Heart left ventricle (tissue), 16 donors: ENCODE measurements around the gene POLR2L. TPM values are rescaled to one million over a fixed set of nuclear protein-coding genes. Genes with fewer than 3 reads are reported as not detected.
A peak's percentile ranks its signal among the peaks of the same experiment; 100 is the strongest.

ENCODE experiments used
- ATAC-seq, 4 donors: fragments of 200-7000 bp; cut with Tn5 transposase; one replicate each; pipeline ENCODE4 v1.9.1; 2020 to 2022; ENCODE audit warnings: moderate library complexity in 4 of 4, mild to moderate bottlenecking in 3 of 4, moderate number of reproducible peaks in 1 of 4
- DNase-seq, 5 donors: peaks; one replicate each; pipeline ENCODE4 v3.0.0-alpha.2; 2020
- H3K27ac ChIP-seq, 12 donors: fragments of 200-600 bp; sonication (generic) in 4 of 12; one replicate each; pipeline versions ENCODE4 v1.5.0 to v1.8.0; 2016 to 2022; ENCODE audit warnings: mild to moderate bottlenecking in 2 of 12
- H3K27me3 ChIP-seq, 9 donors: fragments of 200-600 bp; sonication (generic) in 2 of 9; one replicate each; pipeline versions ENCODE4 v1.5.1 to v1.8.0; 2016 to 2022; ENCODE audit warnings: mild to moderate bottlenecking in 3 of 9
- H3K36me3 ChIP-seq, 9 donors: fragments of 200-600 bp; sonication (generic) in 2 of 9; one replicate each; pipeline versions ENCODE4 v1.5.0 to v1.8.0; 2018 to 2022; ENCODE audit warnings: mild to moderate bottlenecking in 2 of 9
- H3K4me1 ChIP-seq, 12 donors: fragments of 200-600 bp; sonication (generic) in 4 of 12; one replicate each; pipeline versions ENCODE4 v1.5.0 to v1.8.0; 2016 to 2022; ENCODE audit warnings: mild to moderate bottlenecking in 3 of 12
- H3K4me3 ChIP-seq, 12 donors: fragments of 200-600 bp; sonication (generic) in 4 of 12; one replicate each; pipeline versions ENCODE4 v1.5.0 to v1.8.0; 2017 to 2022; ENCODE audit warnings: mild to moderate bottlenecking in 9 of 12, moderate library complexity in 4 of 12
- H3K9me3 ChIP-seq, 12 donors: fragments of 200-600 bp; sonication (generic) in 4 of 12; one replicate each; pipeline versions ENCODE4 v1.5.0 to v1.8.0; 2016 to 2022; ENCODE audit warnings: mild to moderate bottlenecking in 1 of 12
- POLR2A ChIP-seq, 2 donors: fragments of 450-650 bp; IDR thresholded peaks; one replicate each; pipeline ENCODE4 v1.6.1; 2017; ENCODE audit warnings: antibody characterized with exemption in 2 of 2, mild to moderate bottlenecking in 2 of 2, moderate library complexity in 2 of 2
- WGBS, 4 donors: extraction: QIAGEN DNeasy Blood & Tissue Kit in 2 of 4; methylation state at CpG; one replicate each; pipeline versions ENCODE4 v1.1.5 to v1.1.7; 2013 to 2018; 5-methylcytosine and 5-hydroxymethylcytosine counted together
- intact Hi-C, 10 donors: fragments of 100-400 bp; cut with DNase I; formaldehyde crosslinking; loops; one replicate each; pipeline versions ENCODE4 v1.11.1 to v1.14.2; 2022
- polyA plus RNA-seq, 2 donors: library from polyadenylated mRNA; stranded (reverse); fragments of 200-250 nt; gene quantifications; one replicate each; pipeline ENCODE4 v1.2.3, GENCODE V29; 2013
- total RNA-seq, 9 donors: library from RNA; depleted of rRNA in 2 of 9; stranded (reverse); fragments of >200 nt in 2 of 9; fragmentation: NEBNext Ultra II Directional in 3 of 9; extraction: Animal tissue kit (Norgen Biotek cat#: 25700) in 3 of 9; gene quantifications; one replicate each; pipeline versions ENCODE4 v1.1.0 to v1.2.4, GENCODE V29; 2016 to 2023
- TF ChIP-seq, protein P1 (sequence below), 12 donors: fragments of 200-600 bp; sonication (generic) in 4 of 12; IDR thresholded peaks; one replicate each; pipeline versions ENCODE4 v1.5.0 to v1.8.0; 2018 to 2022; ENCODE audit warnings: antibody characterized with exemption in 12 of 12, mild to moderate bottlenecking in 5 of 12
- donor health status: ischemic (EF 13 %, LVEDD 7.1; RV severe dilation, severe dysfunction).
- donor health status: healthy with polysubstance abuse.
- donor health status: DM: no; HTN: yes; CAD: no.
- donor health status: DM: no; HTN: no; CAD: no.
- donor health status: ischemic (EF 25% LVEDD 6.9; RV normal size, moderate dysfunction).
- donor health status: ischemic (EF 25% LVEDD 5.7; RV mildly dilated, moderate dysfunction).
- donor health status: healthy.
- donor health status: DM: yes; HTN: yes; CAD: no.
- donor health status: ischemic (EF 35%, LVEDD 5.7; RV mildly dilated, moderate dysfunction).
- donor health status: nonischemic (EF 11% LVEDD 7.7; RV severe dilation, severe dysfunction).
- donor health status: DM: yes; HTN: yes; CAD: no.
- donor health status: PGD.
- donor health status: ischemic (EF 29% LVEDD 5.4; RV normal size, mild dysfunction).
- donor health status: nonischemic (EF 23%, LVEDD 6.1; RV moderate dilation, normal function).

The POLR2L gene
- total and polyA plus RNA-seq, 11 donors = 74.4 to 267 (median 208) TPM

DNA sequence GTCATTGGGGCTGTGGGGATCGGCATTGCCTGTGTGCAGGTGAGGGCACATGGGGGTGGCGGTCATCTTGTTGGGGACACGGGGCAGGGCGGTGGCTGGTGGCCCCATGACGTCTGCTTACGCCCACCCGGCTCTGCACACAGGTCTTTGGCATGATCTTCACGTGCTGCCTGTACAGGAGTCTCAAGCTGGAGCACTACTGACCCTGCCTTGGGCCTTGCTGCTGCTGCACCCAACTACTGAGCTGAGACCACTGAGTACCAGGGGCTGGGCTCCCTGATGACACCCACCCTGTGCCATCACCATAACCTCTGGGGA lies 4.4 kb downstream of the POLR2L start:
- Histone ChIP-seq H3K36me3 (peaks cover 0 to 56% (median 48%) of the 10 kb centered on the region in 9 donors), H3K4me1 (peaks cover 14 to 82% (median 58%) of the 10 kb centered on the region in 12 donors), H3K27ac (peak overlapping the region in 1 of 12 donors; percentile 7), H3K27me3 (no peaks in the 10 kb centered on the region), H3K4me3 (no peak overlapping the region), H3K9me3 (no peaks in the 10 kb centered on the region)
- TF ChIP-seq, protein P1, sequence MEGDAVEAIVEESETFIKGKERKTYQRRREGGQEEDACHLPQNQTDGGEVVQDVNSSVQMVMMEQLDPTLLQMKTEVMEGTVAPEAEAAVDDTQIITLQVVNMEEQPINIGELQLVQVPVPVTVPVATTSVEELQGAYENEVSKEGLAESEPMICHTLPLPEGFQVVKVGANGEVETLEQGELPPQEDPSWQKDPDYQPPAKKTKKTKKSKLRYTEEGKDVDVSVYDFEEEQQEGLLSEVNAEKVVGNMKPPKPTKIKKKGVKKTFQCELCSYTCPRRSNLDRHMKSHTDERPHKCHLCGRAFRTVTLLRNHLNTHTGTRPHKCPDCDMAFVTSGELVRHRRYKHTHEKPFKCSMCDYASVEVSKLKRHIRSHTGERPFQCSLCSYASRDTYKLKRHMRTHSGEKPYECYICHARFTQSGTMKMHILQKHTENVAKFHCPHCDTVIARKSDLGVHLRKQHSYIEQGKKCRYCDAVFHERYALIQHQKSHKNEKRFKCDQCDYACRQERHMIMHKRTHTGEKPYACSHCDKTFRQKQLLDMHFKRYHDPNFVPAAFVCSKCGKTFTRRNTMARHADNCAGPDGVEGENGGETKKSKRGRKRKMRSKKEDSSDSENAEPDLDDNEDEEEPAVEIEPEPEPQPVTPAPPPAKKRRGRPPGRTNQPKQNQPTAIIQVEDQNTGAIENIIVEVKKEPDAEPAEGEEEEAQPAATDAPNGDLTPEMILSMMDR (IDR thresholded peaks at IDR 0.05) = no peak
- no peak for TF ChIP-seq POLR2A (IDR thresholded peaks at IDR 0.05)
- intact Hi-C loops = no loop called here
- ATAC-seq (no peak), DNase-seq (no peak)
- WGBS, 4 donors = 70 to 72% (median 71%) methylated on average over 8 of the region's 8 CpGs; no CpG with 5 or more reads in 1 of the 4 donors

DNA sequence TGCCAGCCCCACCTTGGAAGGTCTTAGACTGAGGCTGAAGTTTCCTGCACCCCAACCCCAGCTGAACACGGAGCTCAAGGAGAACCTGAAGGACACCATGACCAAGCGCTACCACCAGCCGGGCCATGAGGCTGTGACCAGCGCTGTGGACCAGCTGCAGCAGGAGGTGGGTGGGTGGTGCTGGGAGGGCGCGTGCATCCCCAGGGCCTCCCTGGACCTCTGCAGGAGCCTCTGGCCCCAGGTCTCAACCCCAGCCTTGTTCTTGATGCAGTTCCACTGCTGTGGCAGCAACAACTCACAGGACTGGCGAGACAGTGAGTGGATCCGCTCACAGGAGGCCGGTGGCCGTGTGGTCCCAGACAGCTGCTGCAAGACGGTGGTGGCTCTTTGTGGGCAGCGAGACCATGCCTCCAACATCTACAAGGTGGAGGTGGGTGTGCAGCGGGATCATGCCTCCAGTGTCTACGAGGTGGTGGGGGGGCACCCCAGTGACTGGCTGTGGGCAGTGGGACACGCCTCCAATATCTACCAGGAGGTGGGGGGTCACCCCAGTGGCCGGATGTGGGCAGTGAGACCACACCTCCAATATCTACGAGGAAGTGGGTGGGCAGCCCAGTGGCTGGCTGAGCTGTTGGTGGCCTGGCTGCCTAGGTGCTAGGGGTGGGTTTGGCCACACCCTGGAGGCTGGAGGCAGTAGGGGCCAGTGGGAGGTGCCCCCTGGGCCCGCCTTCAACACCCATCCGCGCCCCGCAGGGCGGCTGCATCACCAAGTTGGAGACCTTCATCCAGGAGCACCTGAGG lies 4.9 kb downstream of the POLR2L start:
- TF ChIP-seq, protein P1 (IDR thresholded peaks at IDR 0.05) = no peak
- peaks cover 0 to under 1% (median 0%) of the 10 kb centered on the region in 9 donors for H3K27me3 ChIP-seq
- WGBS, 4 donors = 85 to 91% (median 87%) methylated on average over 13 to 22 of the region's 22 CpGs
- peaks cover 0 to 56% (median 48%) of the 10 kb centered on the region in 9 donors for H3K36me3 ChIP-seq
- DNase-seq = no peak
- ATAC-seq = no peak
- no peak overlapping the region for H3K4me3 ChIP-seq
- H3K27ac ChIP-seq = peak overlapping the region in 9 of 12 donors; percentile 6 to 97 (median 28)
- H3K4me1 ChIP-seq = peaks cover 14 to 84% (median 60%) of the 10 kb centered on the region in 12 donors
- intact Hi-C loops = no loop called here
- H3K9me3 ChIP-seq = no peaks in the 10 kb centered on the region

DNA sequence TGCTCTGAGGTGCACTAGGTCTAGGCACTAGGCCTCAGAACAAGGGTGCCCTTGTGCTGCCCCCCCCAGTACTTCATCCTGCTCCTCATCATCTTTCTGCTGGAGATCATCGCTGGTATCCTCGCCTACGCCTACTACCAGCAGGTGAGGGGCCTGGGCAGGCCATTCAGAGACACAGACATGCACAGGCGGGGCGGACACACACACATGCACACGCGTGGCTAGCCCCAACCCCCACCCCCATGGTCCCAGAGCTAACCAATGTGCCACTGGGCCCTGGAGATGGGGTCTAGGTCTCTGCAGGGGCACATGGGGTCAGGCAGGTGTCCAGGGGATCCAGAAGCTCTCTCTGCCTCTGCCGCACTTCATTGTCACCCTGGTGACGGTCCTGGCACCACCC lies 5.6 kb downstream of the POLR2L start:
- DNase-seq (no peak), ATAC-seq (no peak)
- Histone ChIP-seq H3K4me1 (peaks cover 14 to 89% (median 65%) of the 10 kb centered on the region in 12 donors), H3K4me3 (no peak overlapping the region), H3K27ac (peak overlapping the region in 9 of 12 donors; percentile 6 to 97 (median 46)), H3K27me3 (peaks cover 0 to 7% (median 0%) of the 10 kb centered on the region in 9 donors), H3K36me3 (peaks cover 0 to 56% (median 48%) of the 10 kb centered on the region in 9 donors), H3K9me3 (no peaks in the 10 kb centered on the region)
- intact Hi-C loops = no loop called here
- WGBS, 4 donors = 69 to 94% (median 89%) methylated on average over 8 to 9 of the region's 9 CpGs
- no peak for TF ChIP-seq POLR2A (IDR thresholded peaks at IDR 0.05)
- TF ChIP-seq, protein P1 (IDR thresholded peaks at IDR 0.05) = no peak

DNA sequence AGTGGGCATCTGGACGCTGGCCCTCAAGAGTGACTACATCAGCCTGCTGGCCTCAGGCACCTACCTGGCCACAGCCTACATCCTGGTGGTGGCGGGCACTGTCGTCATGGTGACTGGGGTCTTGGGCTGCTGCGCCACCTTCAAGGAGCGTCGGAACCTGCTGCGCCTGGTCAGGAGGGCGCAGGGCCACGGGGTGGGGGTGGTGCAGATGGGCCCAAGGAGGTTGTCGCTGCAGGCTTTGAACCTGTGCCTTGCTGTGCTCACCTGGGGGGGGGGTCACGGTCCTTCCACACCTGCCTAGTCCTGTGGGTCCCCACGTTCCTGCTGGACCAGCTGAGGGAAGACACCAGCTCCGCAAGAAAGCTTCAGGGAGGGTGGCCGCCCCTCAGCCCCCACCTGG lies 6.1 kb downstream of the POLR2L start:
- peaks cover 0 to 12% (median 0%) of the 10 kb centered on the region in 9 donors for H3K27me3 ChIP-seq
- H3K9me3 ChIP-seq = no peaks in the 10 kb centered on the region
- H3K4me1 ChIP-seq = peaks cover 14 to 89% (median 65%) of the 10 kb centered on the region in 12 donors
- no peak for ATAC-seq
- TF ChIP-seq POLR2A (IDR thresholded peaks at IDR 0.05) = no peak
- TF ChIP-seq, protein P1 (IDR thresholded peaks at IDR 0.05) = no peak
- peaks cover 0 to 55% (median 48%) of the 10 kb centered on the region in 9 donors for H3K36me3 ChIP-seq
- no peak for DNase-seq
- intact Hi-C loops = no loop called here
- 83 to 92% (median 90%) methylated on average over 1 to 14 of the region's 14 CpGs for WGBS, 4 donors
- H3K4me3 ChIP-seq = no peak overlapping the region
- peak overlapping the region in 6 of 12 donors; percentile 46 to 97 (median 78) for H3K27ac ChIP-seq
